ENCODE results near the gene PDE7B.
"Not testable (repeated sequence)": the region's sequence is repeated elsewhere in the genome, so short reads cannot be mapped to it uniquely, and the experiment has no call there.

GRCh38 chr6:136224974-136225373 is 373.5 kb downstream of the PDE7B start:
- TF ChIP-seq EZH2 (IDR thresholded peaks at IDR 0.05; ENCODE audit: borderline replicate concordance, low read depth, low read length, poor library complexity, severe bottlenecking); CTCF (conservative IDR thresholded peaks at IDR 0.05; ENCODE audit: low read depth, low read length): not testable (repeated sequence)

All from A673 (cell line).